Smooth muscle cell of the brain vasculature (primary cell): ENCODE data around the gene HDAC2.
"Not testable (repeated sequence)": the region's sequence is repeated elsewhere in the genome, so short reads cannot be mapped to it uniquely, and the experiment has no call there.

Source experiments
- DNase-seq: peaks from one replicate; pipeline ENCODE4 v3.0.0-alpha.2; 2012; ENCODE audit warnings: low read depth, low spot score

Gene HDAC2

GRCh38 chr6:113976806-113977205 lies 5.9 kb upstream of the HDAC2 start:
- no peak for DNase-seq

GRCh38 chr6:113971741-113972140 lies 793 bp upstream of the HDAC2 start:
- no peak for DNase-seq

DNA sequence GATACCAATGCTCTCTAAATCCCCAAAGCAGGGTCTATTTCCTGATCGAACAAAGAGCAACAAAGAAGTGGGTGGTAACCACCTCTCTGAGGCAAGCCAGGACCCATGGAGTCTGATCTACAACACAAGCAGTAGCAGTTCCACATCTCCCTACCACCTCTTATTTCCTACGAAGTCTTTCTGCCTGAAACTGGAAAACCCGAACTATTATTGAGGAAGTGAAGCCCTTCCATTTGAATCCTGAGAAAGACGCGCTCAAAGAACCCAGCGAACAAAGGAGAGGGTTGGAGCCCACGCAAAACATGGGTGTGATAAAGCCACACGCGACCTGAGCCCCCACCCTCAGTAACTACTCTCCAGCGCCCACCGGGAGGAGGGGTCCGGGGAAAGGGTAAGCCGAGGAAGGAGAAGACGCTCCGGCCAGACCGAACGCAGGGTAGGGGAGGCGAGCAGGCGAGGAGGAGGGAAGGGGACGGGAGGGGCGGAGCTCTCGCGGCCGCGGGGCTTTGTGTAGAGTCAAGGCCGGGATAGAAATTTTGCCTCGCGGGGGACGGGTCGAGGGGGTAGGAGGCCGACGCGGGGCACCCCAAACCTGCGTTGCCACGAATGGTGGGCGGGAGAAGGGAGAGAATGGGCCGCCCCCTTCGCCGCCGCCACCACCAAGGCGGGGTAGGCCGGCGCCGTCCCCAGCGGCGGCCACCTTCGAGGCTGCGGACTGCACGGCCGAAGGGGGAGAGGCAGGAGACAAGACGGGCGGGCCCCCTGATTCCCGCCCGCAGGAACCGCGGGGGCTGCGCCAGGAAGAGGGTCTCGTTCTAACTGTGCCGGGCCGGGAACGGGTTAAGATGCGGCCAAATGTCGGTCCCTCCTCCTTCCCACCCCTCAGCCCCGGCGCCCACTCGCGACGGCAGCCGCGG lies 802 bp downstream of the HDAC2 start:
- no peak for DNase-seq

DNA sequence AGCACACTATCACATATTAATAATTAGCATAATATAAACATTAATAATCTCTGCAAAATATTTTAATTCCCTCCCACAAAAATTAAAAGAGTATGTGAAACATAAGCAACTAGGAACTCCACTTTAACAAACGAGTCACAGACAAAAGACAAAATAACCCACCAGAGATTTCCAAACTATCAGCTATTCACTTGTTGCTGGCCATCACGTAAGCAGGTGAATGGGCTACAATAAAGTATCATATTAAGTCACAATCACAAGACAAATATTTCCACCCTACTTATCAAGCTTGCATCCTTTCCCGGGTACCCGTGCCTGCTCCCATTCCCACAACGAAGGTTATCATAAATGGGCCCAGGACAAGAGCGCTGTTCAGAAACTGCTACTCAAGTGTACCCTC lies 2.5 kb downstream of the HDAC2 start:
- DNase-seq, result no peak

- no peak for DNase-seq
Measured at GRCh38 chr6:113967777-113968176, 3.2 kb downstream of the HDAC2 start.

- DNase-seq, result no peak
Measured at GRCh38 chr6:113960795-113961194, 10.2 kb downstream of the HDAC2 start.

DNA sequence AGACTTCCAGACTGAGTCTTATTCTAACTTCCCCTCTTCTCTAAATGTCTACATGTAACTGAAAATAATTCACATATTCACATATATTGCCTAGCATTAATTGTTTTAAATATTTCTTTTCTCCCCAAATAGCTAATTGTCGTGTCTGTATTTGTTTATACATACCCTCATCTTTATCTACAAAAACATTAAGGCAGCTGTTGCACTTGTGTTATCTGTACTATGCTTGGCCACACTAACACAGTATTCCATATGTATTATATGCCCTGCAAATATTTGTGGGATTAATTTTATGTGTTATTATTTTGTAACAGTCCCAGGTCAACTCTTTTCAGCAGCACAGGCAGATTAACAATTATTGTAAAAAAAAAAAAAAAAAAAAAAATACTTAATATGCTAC lies 11.7 kb downstream of the HDAC2 start:
- no peak for DNase-seq

- DNase-seq, result no peak
Measured at GRCh38 chr6:113954653-113955052, 16.3 kb downstream of the HDAC2 start.

DNA sequence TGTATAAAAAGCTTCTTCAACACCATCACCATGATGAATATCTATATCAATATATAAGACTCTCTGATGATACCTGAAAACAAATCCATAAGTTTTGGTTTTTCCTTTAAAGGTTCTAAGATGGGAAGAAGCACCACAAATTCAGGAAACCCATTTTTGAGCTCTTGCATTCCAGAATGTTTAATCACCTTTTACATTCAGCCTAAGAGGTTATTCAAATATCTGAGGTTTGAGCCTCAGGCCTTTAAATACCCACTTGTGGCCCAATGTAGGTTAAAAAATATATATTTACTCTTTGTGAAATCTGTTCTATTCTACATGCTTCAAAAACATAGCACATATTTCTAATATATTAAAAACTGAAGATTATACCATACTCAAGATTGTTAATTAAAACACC lies 17.6 kb downstream of the HDAC2 start:
- DNase-seq, result no peak

DNA sequence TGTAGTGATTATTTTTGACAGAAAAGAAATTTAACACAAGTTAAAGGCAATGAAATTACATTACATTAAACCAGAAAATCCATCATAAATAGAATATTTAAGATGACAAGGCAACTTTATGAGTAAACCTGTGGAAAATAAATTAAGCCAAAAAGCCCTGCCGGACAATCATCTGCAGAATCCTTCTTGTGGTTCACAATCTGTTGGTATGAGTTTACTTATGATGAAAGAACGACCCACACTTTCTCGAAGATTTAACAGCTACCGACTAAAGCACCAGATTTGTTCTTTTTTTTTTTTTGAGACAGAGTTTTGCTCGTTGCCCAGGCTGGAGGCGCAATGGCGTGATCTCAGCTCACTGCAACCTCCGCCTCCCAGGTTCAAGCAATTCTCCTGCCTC lies 21.4 kb downstream of the HDAC2 start:
- no peak for DNase-seq

DNA sequence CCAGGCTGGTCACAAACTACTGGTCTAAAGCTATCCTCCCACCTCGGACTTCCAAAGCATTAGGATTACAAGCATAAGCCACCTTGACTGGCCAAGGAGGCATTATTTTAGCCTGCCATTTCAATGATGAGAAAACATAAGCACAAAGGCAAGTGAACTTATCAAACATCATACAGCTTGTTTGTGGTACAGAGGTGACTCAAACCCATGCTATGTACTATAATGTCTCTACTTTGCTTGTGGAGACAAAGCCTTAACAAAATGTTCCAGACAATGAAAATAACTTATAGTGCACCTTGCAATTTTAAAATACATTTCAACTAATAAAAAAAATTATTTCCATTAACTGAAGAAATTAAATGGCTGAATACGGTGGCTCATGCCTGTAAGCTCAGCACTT lies 26.2 kb downstream of the HDAC2 start:
- no peak for DNase-seq

GRCh38 chr6:113939825-113940224 lies 31.1 kb downstream of the HDAC2 start:
- DNase-seq, result no peak

- peak; percentile 44 for DNase-seq
Measured at GRCh38 chr6:113936093-113936934, 34.6 kb downstream of the HDAC2 start.

DNA sequence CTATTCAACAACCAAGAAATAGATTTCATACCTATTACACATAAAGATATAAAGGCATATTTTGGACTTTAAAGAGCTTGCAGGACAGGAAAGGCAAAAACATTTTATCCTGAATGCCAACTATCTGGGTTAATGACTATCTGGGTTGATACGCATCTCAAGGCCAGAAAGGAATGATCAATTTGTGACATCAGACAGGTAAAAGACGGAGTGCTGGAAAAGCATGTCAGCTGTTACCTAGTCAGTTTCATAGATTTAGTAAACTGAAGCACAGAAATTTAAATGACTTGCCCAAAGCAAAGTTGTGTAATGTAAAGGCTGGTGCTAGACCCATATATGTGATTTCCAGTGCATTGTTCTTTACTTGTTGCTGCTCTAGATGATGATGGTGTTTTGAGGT lies 36.8 kb downstream of the HDAC2 start:
- DNase-seq, result no peak

DNA sequence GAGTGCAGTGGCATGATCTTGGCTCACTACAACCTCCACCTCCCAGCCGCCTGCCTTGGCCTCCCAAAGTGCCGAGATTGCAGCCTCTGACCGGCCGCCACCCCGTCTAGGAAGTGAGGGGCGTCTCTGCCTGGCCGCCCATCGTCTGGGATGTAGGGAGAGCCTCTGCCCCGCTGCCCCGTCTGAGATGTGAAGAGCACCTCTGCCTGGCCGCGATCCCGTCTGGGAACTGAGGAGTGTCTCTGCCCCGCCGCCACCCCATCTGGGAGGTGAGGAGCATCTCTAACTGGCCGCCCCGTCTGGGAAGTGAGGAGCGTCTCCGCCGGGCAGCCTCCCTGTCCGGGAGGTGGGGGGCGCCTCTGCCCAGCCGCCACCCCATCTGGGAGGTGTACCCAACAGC lies 39.0 kb downstream of the HDAC2 start:
- not testable (repeated sequence) for DNase-seq

GRCh38 chr6:113930183-113930582 lies 40.8 kb downstream of the HDAC2 start:
- DNase-seq, result no peak

DNA sequence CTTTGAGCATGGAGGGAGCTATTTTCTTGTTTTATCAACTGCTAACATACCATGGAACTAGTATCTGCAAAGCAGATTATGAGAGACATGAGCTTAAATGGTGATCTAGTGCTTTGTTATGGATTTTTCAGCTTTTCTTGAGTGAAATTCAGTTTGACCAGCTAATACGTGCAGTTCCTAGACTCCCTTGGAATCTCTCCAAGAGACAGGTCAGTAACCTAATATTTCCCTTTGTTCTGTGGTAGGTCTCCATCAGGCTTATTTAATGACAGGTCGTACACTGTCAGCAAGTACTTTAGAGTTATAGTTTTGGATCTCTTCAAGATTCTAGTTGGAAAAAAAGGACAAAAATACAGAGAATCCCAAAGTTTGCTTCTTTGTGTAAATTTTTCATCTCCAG lies 43.9 kb downstream of the HDAC2 start:
- no peak for DNase-seq

- no peak for DNase-seq
Measured at GRCh38 chr6:113925378-113925777, 45.6 kb downstream of the HDAC2 start.

DNA sequence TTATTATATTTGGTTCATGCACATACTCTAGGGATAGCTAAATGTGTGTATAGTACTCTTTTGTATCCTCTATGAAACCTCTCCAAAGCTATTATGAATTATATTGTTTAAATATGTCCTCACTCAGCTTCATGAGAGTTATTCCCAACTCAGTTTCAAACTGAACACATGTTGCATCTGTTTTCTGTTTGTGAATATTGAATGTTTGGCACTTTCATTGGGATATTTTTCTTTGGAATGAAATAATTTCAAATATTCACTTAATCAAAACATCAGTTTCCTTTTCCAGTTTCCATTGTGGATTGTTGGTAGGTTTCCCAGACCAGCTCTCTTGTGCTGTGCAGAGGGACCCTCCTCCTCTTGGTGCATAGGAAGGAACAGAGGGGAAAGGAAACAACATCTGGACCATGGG lies 46.6 kb downstream of the HDAC2 start:
- DNase-seq, result no peak

DNA sequence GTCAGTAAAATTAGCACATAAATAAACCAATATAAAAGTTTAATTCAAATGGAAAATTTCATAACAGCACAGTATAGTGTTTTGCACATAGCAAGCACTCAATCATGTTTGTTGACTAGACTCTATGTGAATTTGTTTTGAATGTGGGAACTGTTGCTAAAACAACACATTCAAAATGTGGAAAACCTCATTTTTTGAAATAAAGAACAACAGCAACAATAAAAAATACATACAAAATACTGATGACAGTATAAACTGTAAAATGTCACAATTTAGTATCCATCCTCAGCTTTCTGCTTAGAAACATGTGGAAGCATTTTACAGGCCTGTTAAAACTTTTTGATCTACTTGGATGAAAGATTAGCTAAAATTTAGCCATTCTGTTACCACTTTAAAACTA lies 47.4 kb downstream of the HDAC2 start:
- no peak for DNase-seq

- DNase-seq, result no peak
Measured at GRCh38 chr6:113921299-113921904, 49.5 kb downstream of the HDAC2 start.

DNA sequence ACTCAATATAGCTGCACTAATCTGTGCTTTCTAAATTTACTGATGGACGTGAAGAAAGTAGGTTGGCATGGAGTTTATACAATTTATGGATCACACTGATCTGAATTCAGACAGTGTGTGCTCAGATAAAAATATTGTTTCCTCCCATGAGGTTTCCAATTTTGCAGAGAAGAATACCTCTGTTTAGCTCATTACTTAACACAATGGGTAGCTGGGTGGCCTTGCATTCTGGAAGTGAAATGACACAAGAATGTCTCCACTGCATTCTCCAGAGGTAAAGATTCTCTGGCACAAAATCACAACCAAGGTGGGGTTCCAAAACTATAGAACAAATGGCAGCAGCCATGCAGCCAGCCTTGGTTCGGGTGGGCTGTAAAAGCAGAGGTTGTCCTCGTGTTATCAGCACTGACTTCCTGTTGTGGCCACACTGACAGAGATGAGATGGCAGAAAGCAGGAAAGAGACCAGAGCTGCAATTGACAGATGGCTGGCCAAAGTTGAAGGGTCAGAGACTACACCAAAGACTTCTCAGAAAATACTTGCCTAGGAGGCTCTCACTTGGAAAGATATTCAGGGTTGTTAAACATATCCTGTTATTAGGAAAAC lies 50.2 kb downstream of the HDAC2 start:
- DNase-seq, result no peak
